GM19468 (cell line): Measurements from ENCODE around the gene FRAS1.

ENCODE experiments used
- ATAC-seq: cut with Tn5 transposase; IDR thresholded peaks from one replicate; pipeline ENCODE4 v1.9.1; 2021; ENCODE audit warnings: mild to moderate bottlenecking, moderate library complexity, moderate number of reproducible peaks; ENCODE audit not compliant: unreplicated experiment; ENCODE audit errors: extremely low read depth

FRAS1 gene

GRCh38 chr4:78557841-78558240 is 500.7 kb downstream of the FRAS1 start:
- no peak for ATAC-seq

GRCh38 chr4:78558410-78558809 is 501.3 kb downstream of the FRAS1 start:
- ATAC-seq = no peak

GRCh38 chr4:78560296-78560963 is 503.3 kb downstream of the FRAS1 start:
- ATAC-seq = no peak

DNA sequence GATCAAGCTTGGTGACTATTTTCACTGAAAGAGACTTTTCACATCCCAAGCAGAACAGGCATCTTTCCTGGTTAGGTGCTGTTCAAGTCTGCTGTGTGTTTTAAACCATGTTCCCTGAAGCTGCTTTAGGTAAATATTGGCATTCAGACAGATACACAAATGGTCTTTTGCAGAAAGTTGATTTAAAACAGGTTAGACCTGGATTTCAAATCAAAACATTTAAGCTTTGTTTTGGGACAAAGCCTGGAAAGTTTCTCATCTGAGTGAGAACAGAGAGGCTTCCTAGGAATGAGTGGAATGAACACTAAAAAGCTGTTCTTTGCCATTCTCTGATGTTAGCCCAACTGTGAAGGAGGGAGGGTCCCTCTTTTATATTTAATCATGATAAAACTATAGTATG is 504.6 kb downstream of the FRAS1 start:
- ATAC-seq = no peak

GRCh38 chr4:78562687-78563086 is 505.6 kb downstream of the FRAS1 start:
- no peak for ATAC-seq

- ATAC-seq = no peak
These were observed 508.8 kb downstream of the FRAS1 start for GRCh38 chr4:78565971-78566372.

DNA sequence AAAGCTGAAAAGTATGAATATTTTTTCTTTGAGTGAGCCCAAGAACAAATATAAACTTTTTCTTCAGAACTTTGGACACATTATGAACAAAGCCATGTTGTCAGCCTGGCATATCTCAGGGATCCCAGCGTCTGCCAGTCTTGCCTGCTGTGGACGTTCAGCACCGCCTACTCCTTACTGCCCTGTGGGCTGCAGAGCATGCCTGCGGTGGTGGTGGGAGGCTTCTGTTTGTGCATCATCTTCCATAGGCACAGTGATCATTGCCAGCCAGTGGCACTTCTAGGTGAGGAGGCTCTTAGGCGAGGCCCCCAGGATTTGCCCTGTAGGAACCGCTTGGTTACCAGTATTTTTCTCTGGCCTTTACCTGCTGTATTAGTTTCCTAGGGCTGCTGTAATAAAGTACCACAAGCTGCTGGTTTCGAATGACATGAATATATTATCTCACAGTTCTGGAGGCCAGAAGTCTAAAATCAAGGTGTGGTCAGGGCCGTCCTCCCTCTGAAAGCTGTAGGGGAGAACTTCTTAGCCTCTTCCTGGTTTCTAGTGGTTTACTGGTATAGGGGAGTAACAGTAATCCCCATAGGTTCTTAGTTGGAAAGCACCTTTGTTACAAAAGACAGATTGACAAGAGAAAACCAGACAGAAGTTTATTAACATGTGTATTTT is 509.8 kb downstream of the FRAS1 start:
- ATAC-seq = peak; percentile 44

DNA sequence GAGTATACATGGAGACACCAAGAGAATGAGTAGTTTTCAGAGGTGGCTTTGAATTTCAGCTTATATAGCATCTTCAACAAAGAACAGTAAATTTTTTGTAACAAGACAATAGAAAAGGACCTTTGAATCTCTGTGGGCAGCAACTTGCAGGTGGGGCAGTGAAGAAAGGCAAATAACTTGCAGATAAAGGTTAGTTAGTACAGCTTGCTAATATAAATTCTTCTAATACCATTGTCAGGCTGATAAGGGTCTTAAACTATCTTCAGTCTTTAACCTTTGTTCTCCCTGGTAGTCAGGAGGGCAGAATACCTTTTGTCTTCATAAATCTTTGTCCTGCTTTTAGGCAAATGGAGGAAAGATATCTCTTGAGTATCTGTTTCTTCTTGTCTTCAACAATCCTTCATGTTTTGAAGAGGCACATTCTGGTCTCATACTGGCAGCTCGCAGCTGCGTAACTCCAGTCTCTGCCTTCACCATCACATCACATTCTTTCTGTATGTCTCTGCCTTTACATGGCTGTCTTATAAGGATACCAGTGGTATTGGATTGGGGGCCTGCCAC is 510.5 kb downstream of the FRAS1 start:
- ATAC-seq = no peak

DNA sequence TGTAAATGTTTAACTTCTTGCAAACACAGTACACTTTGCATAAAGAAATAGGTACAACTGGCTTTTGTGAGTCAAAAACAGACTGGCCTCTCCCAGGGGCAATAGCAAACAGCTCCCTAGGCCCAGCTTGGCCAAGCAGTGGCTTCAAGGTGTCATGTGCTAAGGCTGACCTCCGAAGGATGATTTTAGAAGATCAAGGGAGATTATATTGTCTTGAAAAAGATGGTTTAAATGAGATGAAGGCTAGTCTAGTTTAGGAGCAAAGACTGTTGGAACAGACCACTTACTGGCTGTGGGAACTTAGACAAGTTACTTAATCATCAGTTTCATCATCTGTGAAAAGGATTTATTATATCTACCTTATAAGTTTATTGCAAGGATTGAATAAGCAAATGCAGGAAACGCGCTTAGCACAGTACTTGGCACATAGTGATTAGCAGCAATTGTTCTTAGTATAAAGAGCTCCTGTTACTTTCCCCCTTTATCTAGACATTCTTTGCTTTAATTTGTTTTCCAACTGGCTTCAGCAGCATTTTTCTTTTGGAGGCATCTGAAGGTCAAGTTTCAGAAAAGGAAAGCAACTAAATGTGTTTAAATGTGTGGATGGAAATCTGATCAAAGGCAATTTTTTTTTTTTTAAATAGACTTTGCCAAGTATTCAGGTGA is 511.6 kb downstream of the FRAS1 start:
- ATAC-seq = peak; percentile 41

DNA sequence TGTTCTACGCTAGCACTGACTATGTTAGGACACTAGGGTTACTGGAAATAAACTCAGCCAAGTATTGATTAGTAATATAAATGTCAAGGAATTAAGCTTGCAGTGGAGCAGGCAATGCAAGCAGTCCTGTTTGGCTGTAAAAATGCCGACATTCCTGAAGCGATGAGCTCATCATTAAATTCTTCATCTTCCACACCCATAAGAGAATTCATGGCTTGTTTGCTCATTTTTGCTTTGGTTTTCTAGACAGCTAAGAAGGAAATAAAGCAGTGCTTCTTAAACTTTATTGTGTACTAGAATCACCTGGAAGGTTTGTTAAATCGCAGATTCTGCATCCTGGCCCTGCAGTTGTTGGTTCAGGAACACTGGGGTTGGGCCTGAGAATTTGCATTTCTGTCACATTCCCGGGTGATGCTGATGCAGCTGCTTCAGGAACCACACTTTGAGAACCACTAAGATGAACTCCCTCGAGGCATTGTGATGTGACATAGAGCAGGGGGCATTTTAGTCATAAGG is 512.2 kb downstream of the FRAS1 start:
- ATAC-seq = no peak

DNA sequence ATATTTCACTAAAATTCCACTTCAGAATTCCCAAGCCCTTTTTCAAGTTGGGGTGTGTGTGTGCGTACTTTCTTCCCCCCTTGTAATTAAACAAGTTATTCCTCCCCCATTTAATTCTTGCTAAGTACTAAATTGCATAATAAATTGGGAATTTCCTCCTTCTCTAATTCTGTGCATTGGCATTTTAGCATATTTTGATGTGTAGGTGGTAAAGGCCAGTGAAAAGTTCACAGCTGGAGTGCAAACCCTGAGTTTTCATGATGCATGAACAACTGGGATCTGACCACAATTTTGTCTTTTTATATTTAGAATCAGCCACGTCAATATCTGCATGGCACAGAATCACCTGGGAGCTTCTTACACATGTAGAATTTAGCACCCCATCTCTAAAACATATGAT is 513.0 kb downstream of the FRAS1 start:
- ATAC-seq = no peak

GRCh38 chr4:78571804-78572203 is 514.7 kb downstream of the FRAS1 start:
- no peak for ATAC-seq

DNA sequence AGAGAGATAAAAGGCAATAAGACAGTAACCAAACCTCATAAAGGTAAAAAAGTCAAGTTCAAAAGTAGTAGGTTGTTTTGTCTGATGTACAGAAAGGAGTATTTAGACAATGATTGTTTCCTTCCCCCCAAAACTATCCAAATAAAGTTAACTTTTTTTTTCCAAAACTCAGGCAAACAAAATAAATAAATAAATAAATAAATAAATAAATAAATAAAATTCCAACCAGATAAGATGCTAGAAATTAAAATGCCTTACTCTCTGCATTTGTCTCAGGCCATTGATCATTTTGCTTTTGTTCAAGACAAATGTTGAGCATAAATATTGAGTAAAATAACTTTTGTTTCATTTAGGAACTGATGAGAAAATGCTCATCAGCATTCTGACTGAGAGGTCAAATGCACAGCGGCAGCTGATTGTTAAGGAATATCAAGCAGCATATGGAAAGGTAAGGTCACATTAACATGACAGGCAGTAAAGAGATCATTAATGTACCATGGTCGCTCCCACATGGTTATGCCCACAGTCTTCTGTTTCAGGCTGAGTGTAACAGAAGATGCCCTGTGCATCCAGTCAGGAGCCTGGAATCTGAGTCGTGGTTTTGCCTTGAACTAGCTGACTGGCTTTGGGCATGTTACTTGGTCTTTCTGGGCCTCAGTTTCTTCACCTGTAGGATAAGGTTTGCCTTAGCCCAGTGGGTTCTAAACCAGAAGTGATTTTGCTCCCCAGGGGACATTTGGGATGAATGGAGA is 521.7 kb downstream of the FRAS1 start:
- ATAC-seq = no peak

DNA sequence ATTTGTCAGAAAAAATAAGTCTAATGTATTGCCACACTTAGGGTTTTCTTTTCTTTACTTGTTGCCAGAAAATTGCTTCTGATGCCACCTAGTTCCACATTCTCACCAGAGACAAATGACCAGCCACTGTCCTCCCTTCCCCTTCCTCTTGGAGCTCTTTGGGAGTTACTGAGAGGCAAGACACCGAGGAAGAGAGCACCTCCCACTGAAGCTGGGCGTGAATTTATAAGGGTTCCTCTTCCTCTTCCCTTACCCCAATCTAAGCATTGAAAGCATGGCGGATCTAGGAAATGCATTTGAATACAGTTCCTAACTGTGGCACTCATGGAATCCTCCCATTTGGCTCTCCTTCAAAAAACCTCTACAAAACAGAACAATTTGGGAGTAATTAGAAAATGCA is 524.5 kb downstream of the FRAS1 start:
- no peak for ATAC-seq

GRCh38 chr4:78584863-78585547 is 527.9 kb downstream of the FRAS1 start:
- no peak for ATAC-seq

DNA sequence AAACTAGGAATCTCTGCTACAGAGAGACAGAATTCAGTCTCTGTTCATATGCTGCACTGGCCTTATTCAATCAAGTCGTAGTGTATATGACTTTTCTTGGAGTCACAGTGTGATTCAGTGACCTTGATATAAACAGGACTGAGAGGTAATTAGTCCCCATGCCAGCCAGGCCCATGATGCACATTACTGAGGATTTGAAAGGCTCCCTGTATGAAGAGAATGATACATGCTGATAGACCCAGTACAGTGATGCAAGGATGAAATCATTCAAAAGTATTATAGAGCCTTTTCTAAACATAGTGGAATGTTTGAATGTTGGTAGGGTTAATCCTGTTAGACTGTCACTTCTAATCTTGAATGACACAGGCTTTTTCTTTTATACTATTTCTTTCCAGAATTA is 528.5 kb downstream of the FRAS1 start:
- no peak for ATAC-seq

GRCh38 chr4:78588894-78589545 is 531.9 kb downstream of the FRAS1 start:
- no peak for ATAC-seq

DNA sequence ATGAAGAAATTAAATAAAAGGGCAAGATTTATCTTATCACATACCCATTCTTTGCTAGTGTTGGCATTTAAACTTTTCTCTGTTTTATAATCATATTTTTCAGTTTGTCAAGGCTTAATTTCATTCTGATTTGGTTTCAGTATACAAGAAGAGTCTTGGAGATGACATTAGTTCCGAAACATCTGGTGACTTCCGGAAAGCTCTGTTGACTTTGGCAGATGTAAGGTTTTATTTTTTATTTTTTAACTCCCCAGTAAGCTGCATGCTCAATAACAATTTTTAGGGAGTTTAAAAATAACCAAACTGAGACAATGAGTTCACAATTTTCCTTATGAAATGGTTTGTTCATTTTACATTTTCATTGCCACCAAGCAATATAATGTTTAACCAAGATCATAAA is 534.3 kb downstream of the FRAS1 start:
- ATAC-seq = no peak

- ATAC-seq = peak; percentile 34
These were observed 535.1 kb downstream of the FRAS1 start for GRCh38 chr4:78592088-78592783.
